NCI-H774 (cell line): ENCODE results near the gene COPB2.
"Not testable (repeated sequence)": the region's sequence is repeated elsewhere in the genome, so short reads cannot be mapped to it uniquely, and the experiment has no call there.

Source experiments
- DNase-seq: peaks from one replicate; lab custom pipeline; 2025; lab: John Stamatoyannopoulos, UW

The COPB2 gene

GRCh38 chr3:139378587-139379241, 10.7 kb downstream of the COPB2 start:
- DNase-seq = peak; percentile 67

DNA sequence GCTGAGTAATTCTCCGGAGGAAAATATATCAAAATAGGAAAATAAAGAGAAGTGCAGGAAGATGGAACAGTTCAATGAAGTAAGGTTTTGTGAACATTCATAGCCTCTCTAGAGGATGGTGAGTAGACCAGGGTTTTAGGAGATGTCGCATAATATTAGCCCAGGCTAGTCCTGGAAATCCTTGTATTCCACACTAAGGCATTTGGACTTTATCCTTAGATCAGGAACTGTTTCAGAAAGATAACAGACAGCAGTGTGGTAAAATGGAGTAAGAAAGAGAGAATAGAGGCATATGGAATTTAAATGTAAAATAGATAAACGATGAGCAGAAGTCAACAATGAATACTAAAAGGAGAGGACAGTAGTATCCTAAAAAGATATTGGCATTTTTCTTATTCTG, 12.1 kb downstream of the COPB2 start:
- no peak for DNase-seq

DNA sequence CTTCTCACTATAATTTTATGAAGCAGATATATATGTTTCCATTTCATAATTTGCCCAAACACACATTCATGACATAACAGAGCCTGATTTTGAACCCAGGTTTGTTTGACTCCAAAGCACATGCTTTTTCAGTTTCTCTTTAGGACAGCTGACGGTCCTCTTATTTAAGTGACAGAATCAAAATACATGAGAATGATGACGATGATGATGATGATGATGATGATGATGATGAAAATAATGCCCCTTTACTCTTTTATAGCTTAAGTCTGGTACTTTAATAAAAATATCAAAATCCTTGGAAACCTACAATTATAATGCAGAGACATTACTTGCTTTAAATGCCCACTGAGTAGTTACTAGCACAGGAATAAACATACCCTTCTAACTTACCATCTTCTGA, 15.3 kb downstream of the COPB2 start:
- DNase-seq = no peak

GRCh38 chr3:139364549-139364948, 24.9 kb downstream of the COPB2 start:
- no peak for DNase-seq

DNA sequence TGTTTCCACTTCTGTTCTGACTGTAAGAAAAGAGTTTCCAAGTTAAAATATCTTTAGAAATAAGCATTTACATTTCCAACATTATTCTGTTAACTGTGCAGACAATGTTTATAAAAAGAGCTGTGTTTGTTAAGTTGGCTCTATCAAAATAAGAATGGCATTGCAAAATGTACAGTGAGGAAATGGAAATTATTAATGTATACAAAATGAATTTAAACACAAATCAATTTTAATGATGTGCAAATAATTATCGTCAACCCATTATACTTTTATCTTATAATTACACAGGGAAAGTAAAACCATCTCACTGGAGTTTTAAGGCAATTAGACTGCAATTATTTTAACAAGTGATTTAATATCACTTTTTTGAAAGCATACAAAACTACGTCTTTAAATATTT, 28.2 kb downstream of the COPB2 start:
- DNase-seq = no peak

DNA sequence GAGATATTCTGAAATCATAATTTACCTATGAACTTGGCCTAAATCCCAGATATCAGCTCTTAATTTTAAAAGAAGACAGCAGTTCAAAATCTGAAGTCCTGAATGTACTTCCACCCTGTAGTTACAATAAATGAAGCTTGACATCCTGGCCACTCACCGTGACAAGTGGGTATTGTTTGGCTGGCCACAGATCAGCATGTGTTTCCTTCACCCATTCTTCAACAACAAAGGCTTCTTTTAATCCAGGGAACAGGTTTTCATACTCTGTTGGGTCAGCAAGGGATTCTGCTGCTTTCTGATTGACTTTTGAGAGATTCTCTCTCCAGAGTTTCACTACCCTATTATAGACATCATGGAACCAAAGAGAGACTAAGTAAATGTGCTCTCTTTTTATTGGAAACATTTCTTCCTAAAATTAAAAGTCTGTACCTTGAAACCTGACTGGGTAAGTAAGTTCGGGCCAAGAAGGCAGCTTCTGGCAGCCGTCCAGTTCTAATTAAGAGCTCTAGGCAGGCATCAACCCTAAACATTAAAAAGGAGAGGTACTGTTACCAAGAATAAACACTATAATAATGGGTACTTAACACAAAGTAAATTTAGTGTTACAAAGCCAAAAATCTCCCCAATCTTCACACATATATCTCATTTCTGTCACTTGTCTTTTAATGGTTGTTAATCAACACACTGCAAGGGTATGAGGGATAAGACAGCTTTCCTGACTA, 30.4 kb downstream of the COPB2 start:
- peak; percentile 41 for DNase-seq

DNA sequence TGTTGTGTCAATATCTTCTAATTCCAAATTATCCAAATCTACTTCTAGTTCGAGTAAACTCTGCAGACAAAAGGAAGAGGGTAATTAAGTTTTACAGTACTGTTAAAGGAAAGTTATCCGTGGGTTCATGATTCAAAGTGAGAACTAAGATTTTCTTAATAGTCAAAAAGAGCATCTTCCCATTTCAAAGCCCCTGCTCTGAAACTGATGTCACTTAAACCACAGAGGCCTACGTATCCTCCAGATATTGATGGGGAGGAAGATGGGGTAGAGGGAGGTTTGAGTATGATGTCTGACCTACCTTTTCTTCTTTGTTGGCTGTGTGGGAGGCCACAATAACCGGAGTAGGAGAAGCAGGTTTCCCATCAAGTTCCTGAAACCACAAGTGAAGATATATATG, 31.5 kb downstream of the COPB2 start:
- DNase-seq = no peak

DNA sequence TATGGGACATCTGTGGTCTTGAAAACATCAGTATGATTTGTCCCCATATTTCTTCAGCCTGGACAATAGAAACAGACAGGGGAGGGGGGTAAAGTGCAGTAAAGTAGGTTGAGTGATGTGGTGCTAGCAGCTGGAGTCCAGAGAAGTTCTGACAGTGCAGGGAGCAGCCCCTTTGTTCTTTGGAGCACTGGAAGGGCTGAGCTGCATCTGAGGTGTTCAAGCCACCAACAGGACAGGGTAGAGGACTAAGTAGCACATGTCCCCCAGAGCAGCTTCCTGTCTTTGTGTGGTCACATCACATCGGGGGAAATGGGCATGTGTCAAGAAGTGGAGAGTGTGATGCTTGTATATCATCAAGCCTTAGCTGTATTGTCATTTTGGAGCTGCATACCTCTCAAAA, 33.6 kb downstream of the COPB2 start:
- DNase-seq = no peak

GRCh38 chr3:139355476-139355875, 34.0 kb downstream of the COPB2 start:
- no peak for DNase-seq

GRCh38 chr3:139354661-139355060, 34.8 kb downstream of the COPB2 start:
- no peak for DNase-seq

DNA sequence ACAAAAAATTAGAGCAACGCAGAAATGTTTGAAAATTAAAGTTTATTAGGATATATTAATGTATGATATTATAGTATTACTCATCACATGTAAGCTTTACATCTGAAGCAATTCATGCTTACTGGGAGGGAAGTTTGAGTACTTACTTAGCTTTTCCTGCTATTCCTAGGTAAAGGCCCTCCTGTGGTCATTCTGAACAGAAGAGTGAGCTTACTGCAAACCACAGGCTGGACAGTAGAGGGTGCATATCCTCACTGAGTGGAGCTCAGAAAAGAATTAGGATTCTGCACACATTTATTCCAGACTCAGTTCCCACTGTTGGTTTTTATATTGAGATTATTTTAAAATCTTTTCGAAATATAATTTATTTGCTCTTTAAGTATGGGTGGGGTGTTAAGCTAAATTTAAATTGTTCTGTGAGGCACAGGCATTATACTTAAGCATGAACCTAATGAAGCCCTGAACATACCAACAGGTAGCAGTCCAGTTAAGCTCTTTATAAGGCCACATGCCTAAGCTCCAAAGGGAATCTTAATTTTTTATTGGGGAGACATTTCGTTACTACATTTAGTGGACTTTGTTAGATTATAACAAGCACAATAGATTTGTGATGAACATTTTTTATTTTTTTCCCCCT, 35.4 kb downstream of the COPB2 start:
- DNase-seq = peak; percentile 0

DNA sequence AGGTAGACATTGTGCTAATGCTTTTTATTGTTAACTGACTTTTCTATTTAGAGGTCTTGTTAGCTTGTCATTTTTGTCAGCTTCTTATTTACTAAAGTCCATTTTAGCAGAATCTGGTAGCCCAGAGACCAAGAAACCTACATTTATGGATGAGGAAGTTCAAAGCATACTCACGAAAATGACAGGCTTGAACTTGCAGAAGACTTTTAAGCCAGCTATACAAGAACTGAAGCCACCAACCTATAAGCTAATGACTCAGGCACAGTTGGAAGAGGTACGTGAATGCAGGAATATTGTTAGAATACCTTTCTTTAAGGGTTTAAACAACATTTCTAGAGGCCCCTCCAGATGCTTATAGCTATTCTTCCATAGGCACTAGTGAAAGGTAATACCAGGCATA, 42.7 kb downstream of the COPB2 start:
- no peak for DNase-seq

DNA sequence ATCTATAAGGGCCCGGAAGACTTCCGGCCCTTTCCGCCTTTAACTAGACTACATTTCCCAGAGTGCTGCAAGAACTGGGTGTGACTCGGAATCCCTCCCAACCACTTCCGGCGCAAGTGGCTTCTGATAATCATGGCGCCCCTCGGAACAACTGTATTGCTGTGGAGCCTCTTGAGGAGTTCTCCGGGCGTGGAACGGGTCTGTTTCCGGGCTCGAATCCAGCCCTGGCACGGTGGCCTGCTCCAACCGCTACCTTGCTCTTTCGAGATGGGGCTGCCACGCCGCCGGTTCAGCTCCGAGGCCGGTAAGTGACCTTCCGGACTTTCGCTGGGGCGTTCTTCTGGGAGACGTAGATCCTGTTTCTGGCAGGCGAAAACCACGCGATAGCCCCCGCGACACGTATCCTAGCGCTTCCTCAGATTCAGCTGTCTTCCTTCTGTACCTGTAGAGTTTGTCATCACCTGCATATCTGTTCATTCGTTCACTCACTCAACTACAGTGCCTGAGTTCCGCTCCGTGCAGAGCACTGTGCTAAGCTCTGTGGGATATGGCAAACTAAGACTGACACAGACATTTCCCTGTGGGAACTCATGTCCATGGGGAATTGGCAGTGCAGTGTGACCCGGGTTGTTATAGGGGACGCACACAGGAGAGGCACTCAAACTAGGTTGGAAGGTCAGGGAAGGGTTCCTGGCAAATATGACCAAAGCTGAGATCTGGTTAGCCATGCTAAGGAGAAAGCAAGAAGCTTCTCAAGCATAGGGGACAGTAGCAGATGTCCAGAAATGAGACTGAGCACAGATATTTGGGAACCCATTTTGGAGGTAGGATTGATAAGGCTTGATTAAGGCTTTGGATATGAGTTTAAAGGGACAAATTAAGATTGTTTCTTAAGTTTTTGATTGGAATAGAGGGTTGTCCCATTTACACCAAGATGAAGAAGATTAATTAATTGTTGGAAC, 45.3 kb downstream of the COPB2 start, which contains the start of gene MRPS22:
TSS of gene MRPS22 (plus strand) at position 126 of the 962 bp plus-strand sequence. CDS start at position 133, 7 bp downstream.
- peak; percentile 85 for DNase-seq

GRCh38 chr3:139342054-139342453, 47.4 kb downstream of the COPB2 start:
- no peak for DNase-seq

- DNase-seq = no peak
Measured at GRCh38 chr3:139340784-139341183, 48.7 kb downstream of the COPB2 start.

- DNase-seq = no peak
Measured at GRCh38 chr3:139339219-139339906, 50.1 kb downstream of the COPB2 start.

DNA sequence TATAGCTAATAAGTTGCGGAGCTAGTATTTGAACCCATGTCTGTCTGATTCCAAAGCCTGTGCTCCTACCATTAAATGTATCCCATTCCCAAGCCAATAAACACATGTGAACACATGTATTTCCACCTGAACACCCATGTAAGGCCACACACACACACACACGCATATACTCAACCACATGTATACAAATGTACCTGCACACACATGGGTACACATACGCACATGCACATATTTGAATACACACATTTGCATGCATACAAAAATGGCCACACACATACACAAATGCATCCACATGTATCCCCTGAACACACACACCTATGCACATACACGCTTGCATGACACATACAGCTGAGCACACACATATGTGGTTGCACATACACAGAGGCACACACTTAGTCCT, 51.0 kb downstream of the COPB2 start:
- DNase-seq = no peak

DNA sequence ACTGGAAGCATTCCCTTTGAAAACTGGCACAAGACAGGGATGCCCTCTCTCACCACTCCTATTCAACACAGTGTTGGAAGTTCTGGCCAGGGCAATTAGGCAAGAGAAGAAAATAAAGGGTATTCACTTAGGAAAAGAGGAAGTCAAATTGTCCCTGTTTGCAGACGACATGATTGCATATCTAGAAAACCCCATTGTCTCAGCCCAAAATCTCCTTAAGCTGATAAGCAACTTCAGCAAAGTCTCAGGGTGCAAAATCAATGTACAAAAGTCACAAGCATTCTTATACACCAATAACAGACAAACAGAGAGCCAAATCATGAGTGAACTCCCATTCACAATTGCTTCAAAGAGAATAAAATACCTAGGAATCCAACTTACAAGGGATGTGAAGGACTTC, 54.8 kb downstream of the COPB2 start:
- DNase-seq = not testable (repeated sequence)

GRCh38 chr3:139332092-139332491, 57.4 kb downstream of the COPB2 start:
- no peak for DNase-seq

DNA sequence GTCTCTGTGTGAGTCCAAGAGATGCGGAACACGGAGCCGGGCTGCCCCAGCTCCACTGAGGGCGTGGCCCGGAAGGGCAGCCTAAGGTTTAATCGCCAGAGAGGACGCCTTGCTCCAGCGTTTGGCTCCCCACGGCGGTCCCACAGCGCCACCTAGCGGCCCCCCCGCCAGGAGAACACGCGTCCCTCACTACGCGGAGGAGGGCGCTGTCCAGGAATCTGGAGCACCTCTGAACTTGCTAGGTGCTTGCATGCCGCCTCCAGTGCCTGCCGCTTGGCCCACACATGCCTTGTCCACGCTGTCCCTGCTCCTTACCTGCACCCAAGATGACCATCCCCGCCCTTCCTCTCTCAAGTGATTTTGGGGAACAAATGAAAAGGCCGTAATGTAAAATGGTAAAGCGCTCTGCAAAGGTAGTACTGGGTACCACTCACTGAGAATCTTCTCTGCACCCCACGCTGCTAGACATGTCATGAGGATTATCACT, 60.0 kb downstream of the COPB2 start:
- peak; percentile 78 for DNase-seq

GRCh38 chr3:139328356-139328755, 61.1 kb downstream of the COPB2 start:
- no peak for DNase-seq
